GM23338 (cell line): ENCODE data around the gene C15orf61. TPM values are rescaled to one million over a fixed set of nuclear protein-coding genes. Genes with fewer than 3 reads are reported as not detected.

Experiments used
- ATAC-seq: fragments of 200-7000 bp; cut with Tn5 transposase; 3 replicates; pipeline ENCODE4 v1.9.1; 2020
- DNase-seq: peaks from one replicate; pipeline ENCODE4 v3.0.0-alpha.2; 2015; ENCODE audit warnings: low spot score
- H2AFZ ChIP-seq: fragments of 200-600 bp; sonication (generic); 2 replicates; pipeline ENCODE4 v1.8.0; 2016; ENCODE audit warnings: antibody characterized with exemption, mild to moderate bottlenecking, moderate library complexity
- H3F3A ChIP-seq: fragments of 200-600 bp; sonication (generic); replicated peaks from 2 replicates; pipeline ENCODE4 v1.8.0; 2017; ENCODE audit warnings: antibody characterized with exemption, mixed run types, low read depth
- H3K27ac ChIP-seq: fragments of 200-600 bp; sonication (generic); 2 replicates; pipeline ENCODE4 v1.6.1; 2016; ENCODE audit warnings: low read depth
- H3K27me3 ChIP-seq: fragments of 200-600 bp; sonication (generic); 2 replicates; pipeline ENCODE4 v1.8.0; 2016; ENCODE audit warnings: mild to moderate bottlenecking, mixed run types, moderate library complexity; ENCODE audit not compliant: insufficient read depth
- H3K36me3 ChIP-seq: fragments of 200-600 bp; sonication (generic); 2 replicates; pipeline ENCODE4 v1.8.0; 2016; ENCODE audit warnings: mild to moderate bottlenecking; ENCODE audit not compliant: insufficient read depth
- H3K4me1 ChIP-seq: fragments of 200-600 bp; sonication (generic); 2 replicates; pipeline ENCODE4 v1.8.0; 2016; ENCODE audit warnings: mild to moderate bottlenecking, moderate library complexity; ENCODE audit not compliant: insufficient read depth
- H3K4me2 ChIP-seq: fragments of 200-600 bp; sonication (generic); 2 replicates; pipeline ENCODE4 v1.7.1; 2017; ENCODE audit warnings: mixed run types
- H3K4me3 ChIP-seq: fragments of 200-600 bp; sonication (generic); 2 replicates; pipeline ENCODE4 v1.6.1; 2016; ENCODE audit warnings: mixed run types
- H3K79me2 ChIP-seq: fragments of 200-600 bp; sonication (generic); replicated peaks from 2 replicates; pipeline ENCODE4 v1.8.0; 2017; ENCODE audit warnings: mild to moderate bottlenecking; ENCODE audit not compliant: insufficient read depth
- H3K9me2 ChIP-seq: fragments of 200-600 bp; sonication (generic); 2 replicates; pipeline ENCODE4 v1.8.0; 2017; ENCODE audit not compliant: insufficient read depth
- H4K20me1 ChIP-seq: fragments of 200-600 bp; sonication (generic); replicated peaks from 2 replicates; pipeline ENCODE4 v1.8.0; 2017; ENCODE audit warnings: mild to moderate bottlenecking; ENCODE audit not compliant: insufficient read depth
- H3K27ac Mint-ChIP-seq: 2 replicates; pipeline ENCODE4 v1.8.0; 2020; ENCODE audit warnings: inconsistent platforms, mild to moderate bottlenecking, moderate library complexity, mixed read lengths
- H3K27me3 Mint-ChIP-seq: 3 replicates; pipeline ENCODE4 v1.8.0; 2022; ENCODE audit warnings: low read depth, mild to moderate bottlenecking, moderate library complexity, mixed read lengths, inconsistent platforms; ENCODE audit not compliant: insufficient read depth, poor library complexity
- H3K36me3 Mint-ChIP-seq: 3 replicates; pipeline ENCODE4 v1.8.0; 2021; ENCODE audit warnings: low read depth, mild to moderate bottlenecking, inconsistent platforms, moderate library complexity, mixed read lengths
- H3K4me1 Mint-ChIP-seq: 3 replicates; pipeline ENCODE4 v1.8.0; 2020; ENCODE audit warnings: mild to moderate bottlenecking, inconsistent platforms, mixed read lengths
- H3K4me3 Mint-ChIP-seq: 3 replicates; pipeline ENCODE4 v1.8.0; 2021; ENCODE audit warnings: moderate library complexity, mild to moderate bottlenecking, inconsistent platforms, mixed read lengths
- H3K9me3 Mint-ChIP-seq: 3 replicates; pipeline ENCODE4 v1.8.0; 2020; ENCODE audit warnings: moderate library complexity, mild to moderate bottlenecking, inconsistent platforms, mixed read lengths
- CTCF ChIP-seq, 2 experiments: fragments of 200-600 bp in 1 of 2; sonication (generic) in 1 of 2; conservative IDR thresholded peaks; 2 replicates each; pipeline versions ENCODE4 v1.5.1 to v1.6.1; 2016 to 2017; ENCODE audit warnings: antibody characterized with exemption in 2 of 2, low read depth in 2 of 2, mild to moderate bottlenecking in 2 of 2, moderate library complexity in 1 of 2
- EZH2 ChIP-seq: fragments of 200-600 bp; sonication (generic); IDR thresholded peaks from one replicate; pipeline ENCODE4 v1.8.0; 2017; ENCODE audit warnings: antibody characterized with exemption, mild to moderate bottlenecking, low read depth; ENCODE audit not compliant: unreplicated experiment
- JUNB ChIP-seq: IDR thresholded peaks from one replicate; pipeline ENCODE4 v1.6.1; 2016; ENCODE audit warnings: antibody characterized with exemption; ENCODE audit not compliant: unreplicated experiment
- NANOG ChIP-seq: IDR thresholded peaks from 2 replicates; pipeline ENCODE4 v1.6.1; 2016; ENCODE audit warnings: antibody characterized with exemption, borderline replicate concordance
- POLR2AphosphoS5 ChIP-seq: IDR thresholded peaks from 2 replicates; pipeline ENCODE4 v1.6.1; 2016; ENCODE audit warnings: antibody characterized with exemption, low read depth
- REST ChIP-seq: IDR thresholded peaks from one replicate; pipeline ENCODE4 v1.6.1; 2018; ENCODE audit warnings: antibody characterized with exemption; ENCODE audit not compliant: unreplicated experiment
- STAT1 ChIP-seq: IDR thresholded peaks from one replicate; pipeline ENCODE4 v1.6.1; 2016; ENCODE audit warnings: antibody characterized with exemption; ENCODE audit not compliant: unreplicated experiment
- ZNF114 ChIP-seq: fragments of 250-450 bp; sonication (Bioruptor Pico); IDR thresholded peaks from 2 replicates; pipeline ENCODE4 v1.5.0; 2020; ENCODE audit warnings: mild to moderate bottlenecking, moderate library complexity
- ZNF331 ChIP-seq: fragments of 250-450 bp; sonication (Bioruptor Pico); IDR thresholded peaks from 2 replicates; pipeline ENCODE4 v1.5.0; 2020; ENCODE audit warnings: low read depth, mild to moderate bottlenecking, moderate library complexity
- polyA plus RNA-seq: library from polyadenylated mRNA; unstranded; fragments of >200 nt; fragmentation: Nextera tagmentation; extraction: Ambion mirVana; gene quantifications from 2 replicates; pipeline ENCODE4 v1.2.1, GENCODE V29; 2016
- total RNA-seq: library from RNA; depleted of rRNA; stranded (reverse); fragments of >200 nt; shearing (Covaris generic); gene quantifications from 2 replicates; pipeline ENCODE4 v1.2.3, GENCODE V29; 2014

The C15orf61 gene
- total and polyA plus RNA-seq, 2 experiments from 2014 or later: 1.8 to 5.9 TPM

GRCh38 chr15:67508407-67508806 lies 12.5 kb upstream of the C15orf61 start:
- Histone ChIP-seq H3K4me1 (peaks cover 8% of the 10 kb centered on the region; the same call in 1 of the 2 replicates), H3K36me3 (no peaks in the 10 kb centered on the region; the same call in 1 of the 2 replicates), H2AFZ (no peak overlapping the region), H3K27me3 (no peaks in the 10 kb centered on the region), H3K79me2 (no peaks in the 10 kb centered on the region), H4K20me1 (no peaks in the 10 kb centered on the region; the same call in 1 of the 2 replicates), H3K27ac (no peak overlapping the region), H3F3A (no peaks in the 10 kb centered on the region), H3K9me2 (no peaks in the 10 kb centered on the region), H3K4me2 (no peak overlapping the region), H3K4me3 (no peak overlapping the region)
- H3K4me3 Mint-ChIP-seq: no peak overlapping the region
- ATAC-seq: no peak
- H3K36me3 Mint-ChIP-seq: no peaks in the 10 kb centered on the region
- no peaks in the 10 kb centered on the region for H3K27me3 Mint-ChIP-seq
- TF ChIP-seq CTCF (conservative IDR thresholded peaks at IDR 0.05; ENCODE audit: low read depth in 2 of 2) (no peak), ZNF331 (no peak), REST (no peak), JUNB (no peak), ZNF114 (CRISPR knock-in tag) (no peak), STAT1 (no peak), EZH2 (no peak)
- H3K4me1 Mint-ChIP-seq: peaks cover 10% of the 10 kb centered on the region; the same call in 2 of the 3 replicates
- H3K9me3 Mint-ChIP-seq: no peaks in the 10 kb centered on the region
- DNase-seq: no peak
- H3K27ac Mint-ChIP-seq: no peak overlapping the region

GRCh38 chr15:67509918-67510317 lies 11.0 kb upstream of the C15orf61 start:
- Histone ChIP-seq H3F3A (no peaks in the 10 kb centered on the region), H3K36me3 (no peaks in the 10 kb centered on the region; the same call in none of the 2 replicates), H3K4me1 (no peaks in the 10 kb centered on the region), H3K4me2 (no peak overlapping the region), H4K20me1 (no peaks in the 10 kb centered on the region; the same call in 1 of the 2 replicates), H3K27ac (no peak overlapping the region), H3K79me2 (no peaks in the 10 kb centered on the region), H2AFZ (no peak overlapping the region), H3K4me3 (no peak overlapping the region), H3K27me3 (no peaks in the 10 kb centered on the region), H3K9me2 (no peaks in the 10 kb centered on the region)
- no peak for ATAC-seq
- DNase-seq: no peak
- Mint-ChIP-seq H3K36me3 (no peaks in the 10 kb centered on the region), H3K4me1 (0 out of 3 replicates have a peak, but pooled peaks cover 2% of the 10 kb centered on the region), H3K27me3 (no peaks in the 10 kb centered on the region), H3K27ac (no peak overlapping the region), H3K4me3 (no peak overlapping the region), H3K9me3 (no peaks in the 10 kb centered on the region)
- TF ChIP-seq POLR2AphosphoS5: no peak
- no peak for TF ChIP-seq JUNB
- TF ChIP-seq NANOG: no peak
